Measurements from ENCODE around the gene SERPINA6. TPM values are rescaled to one million over a fixed set of nuclear protein-coding genes. Genes with fewer than 3 reads are reported as not detected.

Gene SERPINA6
- total RNA-seq, 1 donor from 2014 or later = not detected

DNA sequence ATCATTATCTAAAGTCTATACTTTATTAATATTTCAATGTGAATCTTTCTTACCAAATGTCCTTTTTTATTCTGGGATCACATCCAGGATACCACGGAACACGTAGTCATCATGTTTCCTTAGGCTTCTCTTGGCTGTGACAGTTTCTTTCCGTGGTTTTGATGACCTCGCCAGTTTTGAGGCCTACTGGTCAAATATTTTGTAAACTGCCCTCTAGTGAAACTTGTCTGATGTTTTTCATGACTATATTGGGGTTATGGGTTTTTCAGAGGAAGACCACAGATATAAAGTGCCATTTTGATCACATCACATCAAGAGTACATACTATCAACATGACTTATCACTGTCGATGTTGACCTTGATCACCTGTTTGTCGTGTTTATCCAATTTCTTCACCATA, 14.1 kb upstream of the SERPINA6 start:
- Mint-ChIP-seq H3K27ac (ENCODE audit: unreplicated experiment) (no peak overlapping the region), H3K36me3 (ENCODE audit: low read depth) (no peaks in the 10 kb centered on the region), H3K9me3 (no peaks in the 10 kb centered on the region), H3K4me1 (no peaks in the 10 kb centered on the region), H3K4me3 (no peak overlapping the region), H3K27me3 (ENCODE audit: low read depth) (peaks cover 11% of the 10 kb centered on the region)
- no peak for DNase-seq (ENCODE audit: low read depth, low spot score)
- TF ChIP-seq, protein P1, sequence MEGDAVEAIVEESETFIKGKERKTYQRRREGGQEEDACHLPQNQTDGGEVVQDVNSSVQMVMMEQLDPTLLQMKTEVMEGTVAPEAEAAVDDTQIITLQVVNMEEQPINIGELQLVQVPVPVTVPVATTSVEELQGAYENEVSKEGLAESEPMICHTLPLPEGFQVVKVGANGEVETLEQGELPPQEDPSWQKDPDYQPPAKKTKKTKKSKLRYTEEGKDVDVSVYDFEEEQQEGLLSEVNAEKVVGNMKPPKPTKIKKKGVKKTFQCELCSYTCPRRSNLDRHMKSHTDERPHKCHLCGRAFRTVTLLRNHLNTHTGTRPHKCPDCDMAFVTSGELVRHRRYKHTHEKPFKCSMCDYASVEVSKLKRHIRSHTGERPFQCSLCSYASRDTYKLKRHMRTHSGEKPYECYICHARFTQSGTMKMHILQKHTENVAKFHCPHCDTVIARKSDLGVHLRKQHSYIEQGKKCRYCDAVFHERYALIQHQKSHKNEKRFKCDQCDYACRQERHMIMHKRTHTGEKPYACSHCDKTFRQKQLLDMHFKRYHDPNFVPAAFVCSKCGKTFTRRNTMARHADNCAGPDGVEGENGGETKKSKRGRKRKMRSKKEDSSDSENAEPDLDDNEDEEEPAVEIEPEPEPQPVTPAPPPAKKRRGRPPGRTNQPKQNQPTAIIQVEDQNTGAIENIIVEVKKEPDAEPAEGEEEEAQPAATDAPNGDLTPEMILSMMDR (conservative IDR thresholded peaks at IDR 0.05) = no peak

DNA sequence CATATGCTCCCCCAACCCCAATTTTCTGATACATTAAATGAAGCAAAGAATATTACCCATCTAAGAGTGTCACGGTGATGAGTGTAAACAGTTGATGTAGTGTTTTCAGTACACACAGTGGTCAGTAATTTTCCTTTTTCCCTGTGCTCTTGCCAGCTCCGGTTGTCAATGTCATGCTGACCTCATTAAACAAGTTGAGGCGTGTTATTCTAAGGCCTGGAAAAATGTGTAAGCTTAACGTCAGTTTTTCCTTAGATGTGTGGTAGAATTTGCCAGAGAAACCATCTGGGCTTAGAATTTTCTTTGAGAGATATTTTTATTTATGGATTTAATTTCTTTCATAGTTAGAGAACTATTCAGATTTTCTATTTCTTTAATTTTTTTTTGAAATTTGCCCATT, 11.7 kb upstream of the SERPINA6 start:
- DNase-seq (ENCODE audit: low read depth, low spot score) = no peak
- Mint-ChIP-seq H3K36me3 (ENCODE audit: low read depth) (no peaks in the 10 kb centered on the region), H3K4me3 (no peak overlapping the region), H3K4me1 (no peaks in the 10 kb centered on the region), H3K9me3 (no peaks in the 10 kb centered on the region), H3K27ac (ENCODE audit: unreplicated experiment) (no peak overlapping the region), H3K27me3 (ENCODE audit: low read depth) (no peaks in the 10 kb centered on the region)
- TF ChIP-seq, protein P1 (conservative IDR thresholded peaks at IDR 0.05) = no peak

DNA sequence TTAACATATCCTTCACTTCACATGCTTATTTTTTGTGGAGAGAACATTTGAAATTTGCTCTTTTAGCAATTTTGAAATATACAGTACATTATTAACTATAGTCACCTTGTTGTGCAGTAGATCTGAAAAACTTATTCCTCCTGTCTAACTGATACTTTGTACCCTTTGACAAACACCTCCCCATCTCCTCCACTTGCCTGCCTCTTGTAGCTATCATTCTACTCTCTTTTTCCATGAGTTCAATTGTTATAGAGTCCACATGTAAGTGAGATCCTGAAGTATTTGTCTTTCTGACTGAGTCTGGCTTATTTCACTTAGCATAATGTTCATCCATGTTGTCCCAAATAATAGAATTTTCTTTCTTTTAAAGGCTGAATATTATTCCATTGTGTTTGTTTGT, 9.5 kb upstream of the SERPINA6 start:
- Mint-ChIP-seq H3K27me3 (ENCODE audit: low read depth) (no peaks in the 10 kb centered on the region), H3K4me3 (no peak overlapping the region), H3K36me3 (ENCODE audit: low read depth) (no peaks in the 10 kb centered on the region), H3K27ac (ENCODE audit: unreplicated experiment) (no peak overlapping the region), H3K9me3 (no peaks in the 10 kb centered on the region), H3K4me1 (no peaks in the 10 kb centered on the region)
- no peak for DNase-seq (ENCODE audit: low read depth, low spot score)
- TF ChIP-seq, protein P1 (conservative IDR thresholded peaks at IDR 0.05) = no peak

DNA sequence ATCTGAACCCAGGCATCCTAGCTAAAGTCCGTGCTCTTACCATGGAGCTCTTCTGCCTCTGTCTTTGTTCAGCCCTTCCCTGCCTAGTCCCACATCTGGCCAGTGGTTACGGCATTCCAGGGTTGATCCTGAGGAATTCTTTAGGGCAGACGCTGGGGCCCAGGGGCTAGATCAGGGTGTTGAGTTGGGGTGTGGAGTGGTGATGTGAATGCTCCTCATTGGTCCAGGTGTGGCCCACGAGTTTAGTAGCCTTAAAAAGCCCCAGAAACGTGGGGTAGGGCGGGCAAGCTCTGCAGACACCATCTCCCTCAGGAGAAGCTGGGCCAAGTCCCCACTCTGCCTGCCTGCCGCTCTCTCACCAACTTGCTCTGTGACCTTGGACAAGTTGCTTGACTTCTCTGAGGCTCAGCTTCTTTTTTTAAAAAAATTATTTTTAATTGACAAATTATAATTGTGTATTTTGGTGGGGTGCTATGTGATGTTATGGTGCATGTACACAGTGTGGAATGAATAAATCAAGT, 9.0 kb upstream of the SERPINA6 start:
- Mint-ChIP-seq H3K4me3 (no peak overlapping the region), H3K9me3 (no peaks in the 10 kb centered on the region), H3K27ac (ENCODE audit: unreplicated experiment) (no peak overlapping the region), H3K4me1 (no peaks in the 10 kb centered on the region), H3K27me3 (ENCODE audit: low read depth) (no peaks in the 10 kb centered on the region), H3K36me3 (ENCODE audit: low read depth) (no peaks in the 10 kb centered on the region)
- no peak for DNase-seq (ENCODE audit: low read depth, low spot score)
- TF ChIP-seq, protein P1 (conservative IDR thresholded peaks at IDR 0.05) = no peak

DNA sequence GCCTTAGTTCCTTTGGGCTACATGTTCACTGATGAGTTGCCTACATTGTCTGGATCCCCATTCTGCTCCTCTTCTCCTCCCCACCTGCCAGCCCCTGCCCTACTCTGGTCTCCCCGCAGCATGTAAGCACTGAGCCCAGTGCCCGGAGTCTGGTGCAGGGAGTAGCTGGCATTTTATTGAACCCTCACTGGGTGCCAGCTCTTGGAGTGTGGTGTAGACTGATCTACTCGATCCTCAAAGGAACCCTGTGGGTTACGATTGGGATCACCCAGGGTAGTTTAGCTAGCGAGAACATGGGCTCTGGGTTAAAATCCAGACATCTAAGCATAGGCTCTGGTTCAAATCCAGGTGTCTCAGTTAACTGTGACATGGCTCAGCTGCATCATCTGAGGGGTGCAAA, 8.3 kb upstream of the SERPINA6 start:
- Mint-ChIP-seq H3K9me3 (no peaks in the 10 kb centered on the region), H3K4me1 (no peaks in the 10 kb centered on the region), H3K27me3 (ENCODE audit: low read depth) (no peaks in the 10 kb centered on the region), H3K36me3 (ENCODE audit: low read depth) (no peaks in the 10 kb centered on the region), H3K27ac (ENCODE audit: unreplicated experiment) (no peak overlapping the region), H3K4me3 (no peak overlapping the region)
- TF ChIP-seq, protein P1 (conservative IDR thresholded peaks at IDR 0.05) = no peak
- DNase-seq (ENCODE audit: low read depth, low spot score) = no peak

DNA sequence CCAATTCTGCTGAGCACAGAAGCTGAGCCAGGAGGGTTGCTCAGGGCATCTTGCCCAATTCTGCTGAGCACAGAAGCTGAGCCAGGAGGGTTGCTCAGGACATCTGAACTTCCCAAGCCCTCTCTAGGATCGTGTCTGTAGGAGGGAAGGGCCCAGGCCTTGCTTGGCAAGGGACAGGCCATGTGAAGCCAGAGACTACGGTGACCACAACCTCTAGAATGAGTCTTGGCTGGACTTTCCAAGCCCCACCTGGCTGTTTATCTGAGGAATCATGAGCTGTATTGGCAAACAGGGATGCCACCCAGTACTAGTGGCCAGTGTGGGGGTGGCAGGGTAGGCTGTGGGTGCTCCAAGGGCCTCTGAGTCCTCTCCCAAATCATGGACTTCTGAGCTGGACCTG, 7.7 kb upstream of the SERPINA6 start:
- no peaks in the 10 kb centered on the region for H3K4me1 Mint-ChIP-seq
- TF ChIP-seq, protein P1 (conservative IDR thresholded peaks at IDR 0.05) = no peak
- H3K27me3 Mint-ChIP-seq (ENCODE audit: low read depth) = no peaks in the 10 kb centered on the region
- DNase-seq (ENCODE audit: low read depth, low spot score) = no peak
- H3K9me3 Mint-ChIP-seq = no peaks in the 10 kb centered on the region
- no peaks in the 10 kb centered on the region for H3K36me3 Mint-ChIP-seq (ENCODE audit: low read depth)
- H3K4me3 Mint-ChIP-seq = no peak overlapping the region
- H3K27ac Mint-ChIP-seq (ENCODE audit: unreplicated experiment) = no peak overlapping the region

Measured in neural crest cell (in vitro differentiated cells).